GM12872 (cell line): ENCODE results near the gene CCDC57.

ENCODE experiments used
- CTCF ChIP-seq: IDR thresholded peaks from 3 replicates; pipeline ENCODE4 v1.5.1; 2011; ENCODE audit warnings: low read depth, mild to moderate bottlenecking, low read length, moderate library complexity; ENCODE audit not compliant: insufficient read depth

CCDC57 gene

GRCh38 chr17:82128287-82128686 is 84.4 kb downstream of the CCDC57 start:
- no peak for TF ChIP-seq CTCF

- no peak for TF ChIP-seq CTCF
These were observed 84.9 kb downstream of the CCDC57 start for GRCh38 chr17:82127704-82128103.

- TF ChIP-seq CTCF: no peak
These were observed 85.4 kb downstream of the CCDC57 start for GRCh38 chr17:82127315-82127595.

- no peak for TF ChIP-seq CTCF
These were observed 85.9 kb downstream of the CCDC57 start for GRCh38 chr17:82126556-82127314.

GRCh38 chr17:82124101-82124500 is 88.5 kb downstream of the CCDC57 start:
- no peak for TF ChIP-seq CTCF

GRCh38 chr17:82121660-82122629 is 90.7 kb downstream of the CCDC57 start:
- TF ChIP-seq CTCF: no peak

- no peak for TF ChIP-seq CTCF
These were observed 91.4 kb downstream of the CCDC57 start for GRCh38 chr17:82121246-82121645.
